Adrenal gland (tissue), 12 donors: ENCODE measurements around the gene ASMTL. TPM values are rescaled to one million over a fixed set of nuclear protein-coding genes. Genes with fewer than 3 reads are reported as not detected.

Source experiments
- DNase-seq, 7 donors: peaks; one replicate each; pipeline ENCODE4 v3.0.0-alpha.2; 2019 to 2020
- H3K27ac ChIP-seq, 5 donors: fragments of 200-600 bp; sonication (generic) in 4 of 5; 1 replicate in 3 of 5; 2 replicates in 2 of 5; pipeline versions ENCODE4 v1.5.1 to v1.8.0; 2016 to 2020; ENCODE audit warnings: mild to moderate bottlenecking in 1 of 5
- H3K27me3 ChIP-seq: fragments of 200-600 bp; 2 replicates; pipeline ENCODE4 v1.8.0; 2021
- H3K36me3 ChIP-seq, 2 donors: fragments of 200-600 bp; replicated peaks in 1 of 2; 1 replicate in 1 of 2; 2 replicates in 1 of 2; pipeline versions ENCODE4 v1.5.1 to v1.8.0; 2018 to 2022
- H3K4me1 ChIP-seq, 2 donors: fragments of 200-600 bp; replicated peaks in 1 of 2; 1 replicate in 1 of 2; 2 replicates in 1 of 2; pipeline versions ENCODE4 v1.5.1 to v1.8.0; 2018 to 2021
- H3K4me3 ChIP-seq, 4 donors: fragments of 200-600 bp; sonication (generic) in 3 of 4; one replicate each; pipeline ENCODE4 v1.5.1; 2016 to 2018
- H3K9me3 ChIP-seq, 3 donors: fragments of 200-600 bp; sonication (generic) in 1 of 3; replicated peaks in 1 of 3; 1 replicate in 2 of 3; 2 replicates in 1 of 3; pipeline versions ENCODE4 v1.5.1 to v1.8.0; 2016 to 2021
- CTCF ChIP-seq, 6 experiments: fragments of 450-650 bp in 4 of 6; fragments of 200-600 bp in 2 of 6; sonication (generic) in 1 of 6; IDR thresholded peaks; 1 replicate in 5 of 6; 2 replicates in 1 of 6; pipeline versions ENCODE4 v1.5.1 to v1.8.0; 2016 to 2021; ENCODE audit warnings: antibody characterized with exemption in 6 of 6, mild to moderate bottlenecking in 2 of 6, moderate library complexity in 1 of 6
- POLR2A ChIP-seq, 2 donors: fragments of 450-650 bp; IDR thresholded peaks; one replicate each; pipeline ENCODE4 v1.6.1; 2017; ENCODE audit warnings: antibody characterized with exemption in 2 of 2, mild to moderate bottlenecking in 2 of 2, moderate library complexity in 1 of 2
- WGBS, 4 donors: extraction: QIAGEN DNeasy Blood & Tissue Kit in 2 of 4; methylation state at CpG; one replicate each; pipeline versions ENCODE4 v1.1.5 to v1.1.7; 2013 to 2017; 5-methylcytosine and 5-hydroxymethylcytosine counted together
- intact Hi-C, 2 donors: fragments of 100-400 bp; cut with DNase I; formaldehyde crosslinking; loops; one replicate each; pipeline versions ENCODE4 v1.14.1 to v1.15.0; 2022 to 2023
- polyA plus RNA-seq, 3 donors: library from polyadenylated mRNA; stranded (reverse); fragments of 200-250 nt in 2 of 3; fragments of 350-450 nt in 1 of 3; fragmentation: Illumina TruSeq in 1 of 3; extraction: RNeasy Lipid Tissue Mini Kit (QIAGEN cat#74804) in 1 of 3; gene quantifications; one replicate each; pipeline ENCODE4 v1.2.3, GENCODE V29; 2013 to 2014
- total RNA-seq, 9 donors: library from RNA; depleted of rRNA in 4 of 9; stranded (reverse); fragments of >200 nt in 4 of 9; fragments of 120-200 nt in 1 of 9; fragmentation: NEBNext Ultra II Directional in 1 of 9; extraction: Animal tissue kit (Norgen Biotek cat#: 25700) in 1 of 9; gene quantifications; one replicate each; pipeline versions ENCODE4 v1.1.0 to v1.2.4, GENCODE V29; 2013 to 2023
- donor health status: healthy with polysubstance abuse.
- donor health status: Bipolar disorder and iron deficiency.
- donor health status: DM: yes; HTN: yes; CAD: no.
- donor health status: DM: no; HTN: no; CAD: no.
- donor health status: DM: no; HTN: no; CAD: no.
- donor health status: DM: yes; HTN: yes; CAD: no.

The ASMTL gene
- total and polyA plus RNA-seq, 12 donors: 7.9 to 35.5 (median 30.9) TPM

GRCh38 chrX:1451661-1452515 lies 821 bp downstream of the ASMTL start:
- intact Hi-C loops: loop anchor here in 1 of 2 donors (10.0 kb wide), 1 partner anchor 1143 kb away; no protein-coding TSS in a partner anchor
- peak in 4 of 7 donors; percentile 52 to 67 (median 60) for DNase-seq
- peak overlapping the region; percentile 61 to 97 (median 80) for H3K4me3 ChIP-seq
- TF ChIP-seq CTCF (IDR thresholded peaks at IDR 0.05) (no peak), POLR2A (IDR thresholded peaks at IDR 0.05) (no peak)
- H3K36me3 ChIP-seq: no peaks in the 10 kb centered on the region
- no peaks in the 10 kb centered on the region for H3K27me3 ChIP-seq
- WGBS, 4 donors: 22 to 29% (median 28%) methylated on average over 23 of the region's 23 CpGs
- H3K4me1 ChIP-seq: peaks cover 8 to 10% of the 10 kb centered on the region in 2 donors
- no peaks in the 10 kb centered on the region for H3K9me3 ChIP-seq
- peak overlapping the region in 3 of 5 donors; percentile 60 to 100 (median 66) for H3K27ac ChIP-seq

- Histone ChIP-seq H3K27ac (no peak overlapping the region), H3K27me3 (no peaks in the 10 kb centered on the region), H3K4me3 (peak overlapping the region in 1 of 4 donors; percentile 88), H3K4me1 (peaks cover 8 to 10% of the 10 kb centered on the region in 2 donors), H3K9me3 (no peaks in the 10 kb centered on the region), H3K36me3 (no peaks in the 10 kb centered on the region)
- peak in 3 of 7 donors; percentile 31 to 50 (median 35) for DNase-seq
- intact Hi-C loops: loop anchor here in 1 of 2 donors (10.0 kb wide), 1 partner anchor 1144 kb away; no protein-coding TSS in a partner anchor
- 81 to 89% (median 88%) methylated on average over 6 of the region's 6 CpGs for WGBS, 4 donors
- TF ChIP-seq CTCF (IDR thresholded peaks at IDR 0.05) (no peak), POLR2A (IDR thresholded peaks at IDR 0.05) (no peak)
Observed at GRCh38 chrX:1451251-1451660, 1.5 kb downstream of the ASMTL start.

GRCh38 chrX:1450361-1451161 lies 2.1 kb downstream of the ASMTL start:
- no peak for TF ChIP-seq CTCF (IDR thresholded peaks at IDR 0.05)
- TF ChIP-seq POLR2A (IDR thresholded peaks at IDR 0.05): no peak
- Histone ChIP-seq H3K4me3 (no peak overlapping the region), H3K36me3 (no peaks in the 10 kb centered on the region), H3K27me3 (no peaks in the 10 kb centered on the region), H3K4me1 (peaks cover 8 to 10% of the 10 kb centered on the region in 2 donors), H3K9me3 (no peaks in the 10 kb centered on the region), H3K27ac (no peak overlapping the region)
- 77 to 83% (median 80%) methylated on average over 5 to 9 of the region's 9 CpGs for WGBS, 4 donors
- peak in 5 of 7 donors; percentile 16 to 52 (median 26) for DNase-seq
- intact Hi-C loops: loop anchor here in 1 of 2 donors (10.0 kb wide), 1 partner anchor 1144 kb away; no protein-coding TSS in a partner anchor

GRCh38 chrX:1449823-1450149 lies 2.9 kb downstream of the ASMTL start:
- Histone ChIP-seq H3K27ac (no peak overlapping the region), H3K36me3 (no peaks in the 10 kb centered on the region), H3K4me1 (peaks cover 8 to 10% of the 10 kb centered on the region in 2 donors), H3K9me3 (no peaks in the 10 kb centered on the region), H3K27me3 (no peaks in the 10 kb centered on the region), H3K4me3 (no peak overlapping the region)
- TF ChIP-seq CTCF (IDR thresholded peaks at IDR 0.05): no peak
- WGBS, 4 donors: 93 to 99% (median 96%) methylated on average over 2 of the region's 2 CpGs
- intact Hi-C loops: loop anchor here in 1 of 2 donors (10.0 kb wide), 2 partner anchors 55 to 1145 kb away; partner anchors contain the start of gene SLC25A6
- peak in 3 of 7 donors; percentile 3 to 5 (median 4) for DNase-seq
